ENCODE data around the gene CAPN14. TPM values are rescaled to one million over a fixed set of nuclear protein-coding genes. Genes with fewer than 3 reads are reported as not detected.

The CAPN14 gene
- total RNA-seq, 1 experiment from 2014 or later, result not detected

DNA sequence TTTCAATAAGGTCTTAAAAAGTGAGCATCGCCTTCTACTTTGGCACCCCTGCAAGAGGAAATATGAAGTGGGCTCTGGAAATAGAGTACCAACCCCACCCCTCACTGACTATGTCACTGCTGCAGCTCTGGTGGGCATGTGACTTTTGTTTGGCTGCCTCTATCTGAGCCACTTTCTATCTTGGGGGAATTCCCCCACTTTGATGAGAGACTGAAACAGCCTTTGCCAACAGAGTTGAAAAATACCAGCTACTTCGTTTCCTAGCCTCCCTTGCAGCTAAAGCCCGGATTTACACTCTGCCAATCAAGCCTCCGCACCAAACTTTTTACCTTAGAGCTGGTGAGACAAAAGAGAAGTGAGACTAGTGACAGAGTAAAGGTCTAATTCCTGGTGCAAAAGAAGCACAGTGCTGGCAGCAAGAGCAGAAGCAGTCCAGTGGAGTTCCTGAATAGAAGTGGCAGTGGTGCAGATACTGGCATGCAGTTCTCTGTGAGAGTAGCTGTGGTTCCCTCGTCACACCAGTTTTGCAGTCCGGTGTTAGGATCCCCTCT, 67.1 kb downstream of the CAPN14 start:
- DNase-seq (ENCODE audit: extremely low read depth, low read depth), result no peak

DNA sequence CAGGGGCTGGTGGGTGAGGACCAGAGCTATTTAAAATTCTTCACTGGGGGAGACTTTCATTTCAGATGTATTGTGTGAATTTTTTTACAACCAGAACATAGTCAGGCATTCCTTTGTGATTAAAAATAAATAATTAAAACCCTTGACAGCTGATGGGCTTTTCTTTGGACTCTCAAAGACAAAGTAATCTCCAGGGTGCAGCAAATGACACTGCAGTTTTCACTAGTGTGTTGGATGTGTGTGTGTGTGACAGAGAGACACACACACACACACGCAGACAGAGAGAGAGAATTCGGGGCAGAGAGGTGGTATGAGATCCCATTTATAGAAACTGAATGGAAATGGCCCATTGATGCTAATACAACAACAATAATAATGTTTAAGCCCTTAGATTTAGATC, 68.8 kb downstream of the CAPN14 start:
- DNase-seq (ENCODE audit: extremely low read depth, low read depth), result no peak

DNA sequence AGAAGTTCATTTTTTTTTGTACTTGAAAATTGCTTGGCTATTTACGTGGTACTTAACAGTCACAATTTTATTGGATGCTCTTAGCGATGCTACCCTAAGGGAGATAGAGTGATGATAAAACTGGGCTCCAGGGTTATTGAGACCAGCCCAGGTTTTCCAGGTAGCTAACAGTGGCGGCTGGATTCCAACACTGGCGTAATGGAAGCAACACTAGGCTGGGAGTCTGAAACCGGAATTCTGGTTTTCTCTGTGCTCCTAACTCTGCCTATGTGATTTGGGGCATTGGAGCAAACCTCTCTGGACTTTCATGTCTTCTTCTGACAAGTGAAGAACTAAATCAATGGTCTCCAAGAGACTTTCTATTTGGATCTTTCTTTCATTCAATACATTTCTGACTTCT, 69.7 kb downstream of the CAPN14 start:
- no peak for DNase-seq (ENCODE audit: extremely low read depth, low read depth)

DNA sequence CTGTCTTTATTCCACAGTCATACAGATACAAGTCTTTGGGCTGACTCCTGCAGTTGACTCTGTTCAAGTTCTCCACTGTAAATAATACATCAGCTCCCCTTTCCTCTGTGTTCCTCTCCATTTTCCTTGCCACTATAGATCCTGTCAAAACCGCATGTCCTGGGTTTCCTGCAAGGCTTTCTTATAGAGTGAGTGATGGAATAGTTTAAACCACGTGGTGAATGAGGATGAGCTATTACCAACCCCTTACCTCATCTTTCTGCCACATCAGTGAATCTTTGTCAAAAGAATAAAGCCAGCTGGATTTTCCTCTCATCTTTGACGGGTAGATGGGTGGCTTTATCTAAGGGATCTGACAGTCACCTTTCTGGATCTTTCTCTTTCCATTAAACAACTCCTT, 75.2 kb downstream of the CAPN14 start:
- DNase-seq (ENCODE audit: extremely low read depth, low read depth), result no peak

DNA sequence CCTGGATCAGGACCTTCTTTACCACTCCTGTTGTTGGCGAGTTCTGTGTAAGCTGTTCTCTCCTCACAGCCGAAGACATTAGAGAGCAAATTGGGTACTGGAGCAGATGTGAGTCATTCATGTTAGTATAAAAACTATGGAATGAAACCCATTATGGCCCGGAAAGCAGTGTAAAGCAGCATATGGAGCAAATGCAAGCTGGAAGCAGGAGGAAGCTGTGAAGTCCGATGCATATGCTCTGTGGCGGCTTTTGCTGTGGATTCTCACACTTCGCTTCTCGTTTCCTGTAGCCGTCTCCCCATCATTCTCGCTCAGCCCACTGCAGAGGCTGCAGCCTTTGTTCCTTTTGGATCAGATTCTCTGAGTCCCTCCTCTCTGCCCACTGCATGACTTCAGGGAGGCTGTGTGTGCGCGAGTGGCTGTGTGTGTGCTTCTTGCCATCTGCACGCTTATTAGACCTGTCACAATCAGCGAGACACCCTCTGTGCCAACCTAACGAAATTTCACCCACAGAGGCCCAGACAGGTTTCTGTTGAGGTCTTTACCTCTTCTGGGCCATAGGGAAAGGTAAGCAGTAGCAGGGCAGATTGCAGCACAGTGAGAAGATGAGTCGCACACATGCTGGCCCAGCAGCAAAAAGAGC, 75.8 kb downstream of the CAPN14 start:
- DNase-seq (ENCODE audit: extremely low read depth, low read depth), result no peak

DNA sequence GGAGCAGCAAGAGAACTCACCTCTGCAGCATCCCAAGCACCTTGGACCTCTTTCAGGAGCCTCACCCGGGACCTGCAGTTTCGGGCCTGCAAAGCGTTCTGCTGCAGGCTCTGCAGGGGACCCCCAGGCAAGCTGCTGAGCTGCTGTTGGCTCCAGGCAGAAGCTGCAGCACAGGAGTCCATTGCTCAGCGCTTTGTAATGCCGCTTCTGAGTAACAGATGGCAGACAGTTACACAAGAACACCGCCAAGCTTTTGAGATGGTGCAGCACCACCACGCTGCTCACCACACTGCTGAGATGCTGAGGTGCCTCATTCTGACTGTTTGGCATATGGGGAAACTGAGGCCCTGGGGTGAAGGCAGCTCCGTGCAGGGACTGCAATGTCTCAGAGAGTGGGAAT, 77.2 kb downstream of the CAPN14 start:
- DNase-seq (ENCODE audit: extremely low read depth, low read depth), result no peak

DNA sequence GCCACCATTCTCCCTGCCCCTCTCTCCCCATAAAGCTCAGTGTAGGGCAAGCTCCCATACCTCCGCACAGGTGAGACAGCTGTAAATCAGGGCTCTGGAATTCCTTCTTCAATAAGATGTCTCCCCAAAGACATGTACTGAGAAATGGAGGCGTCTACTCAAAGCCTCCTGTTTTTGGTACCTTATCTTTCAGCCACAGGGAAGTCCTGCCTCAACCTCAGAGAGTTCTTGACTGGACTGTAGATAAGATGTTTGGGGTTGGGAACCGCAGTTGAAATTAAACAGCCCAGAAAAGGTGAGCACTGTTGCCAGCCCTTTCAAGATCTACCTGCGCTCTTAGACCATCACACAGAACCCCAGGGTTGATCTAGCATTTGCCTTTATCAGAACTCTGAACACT, 77.6 kb downstream of the CAPN14 start:
- DNase-seq (ENCODE audit: extremely low read depth, low read depth), result no peak

DNA sequence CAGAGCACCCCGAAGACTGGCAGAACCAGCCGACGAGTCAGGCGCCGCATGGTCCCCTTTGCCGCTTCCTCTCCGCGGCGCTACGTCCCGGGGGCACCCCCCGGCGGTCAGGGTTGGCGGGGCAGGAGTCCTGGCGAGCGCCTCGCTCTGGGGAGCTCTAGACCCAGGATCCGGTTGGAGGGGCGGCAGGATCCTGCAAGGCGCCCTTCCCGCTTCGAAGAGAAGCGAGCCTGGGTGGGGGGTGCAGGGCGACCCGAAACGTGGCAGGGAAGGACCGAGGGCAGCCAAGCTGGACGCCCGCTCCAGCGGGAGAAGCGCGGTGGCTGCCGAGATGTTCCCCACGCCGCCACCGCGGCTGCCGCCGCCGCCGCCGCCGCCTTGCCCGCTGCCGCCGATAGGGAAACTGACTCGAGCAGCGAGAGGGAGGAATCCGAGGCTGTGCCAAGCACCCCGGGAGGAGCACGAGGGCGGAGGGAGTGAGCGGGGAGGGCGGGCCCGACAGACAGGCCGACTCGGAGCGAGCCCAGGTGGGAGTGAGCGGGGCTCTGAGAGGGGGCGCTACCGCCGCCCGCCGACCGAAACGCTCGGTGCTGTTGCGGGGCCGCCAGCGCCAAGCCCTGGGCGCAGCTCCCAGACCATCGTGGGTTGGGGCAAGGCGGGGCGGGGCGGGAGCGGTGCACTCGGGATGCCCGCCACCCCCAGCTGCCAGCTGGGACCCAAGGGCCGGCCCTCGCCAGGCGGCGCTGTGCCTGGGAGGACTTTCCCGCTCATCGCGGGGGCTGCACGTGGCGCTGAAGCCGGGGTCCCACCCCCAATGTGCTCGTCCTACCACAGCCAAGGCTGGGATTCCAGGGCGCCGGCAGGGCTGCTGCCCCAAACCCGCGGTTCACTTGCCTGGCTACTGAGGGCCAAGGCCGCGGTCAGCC, 79.0 kb downstream of the CAPN14 start, which contains the start of gene GALNT14:
GALNT14 (minus strand) TSS at position 404 of the 926 bp plus-strand sequence; CDS start at position 50, 354 bp downstream.
- peak; percentile 61 for DNase-seq (ENCODE audit: extremely low read depth, low read depth)

DNA sequence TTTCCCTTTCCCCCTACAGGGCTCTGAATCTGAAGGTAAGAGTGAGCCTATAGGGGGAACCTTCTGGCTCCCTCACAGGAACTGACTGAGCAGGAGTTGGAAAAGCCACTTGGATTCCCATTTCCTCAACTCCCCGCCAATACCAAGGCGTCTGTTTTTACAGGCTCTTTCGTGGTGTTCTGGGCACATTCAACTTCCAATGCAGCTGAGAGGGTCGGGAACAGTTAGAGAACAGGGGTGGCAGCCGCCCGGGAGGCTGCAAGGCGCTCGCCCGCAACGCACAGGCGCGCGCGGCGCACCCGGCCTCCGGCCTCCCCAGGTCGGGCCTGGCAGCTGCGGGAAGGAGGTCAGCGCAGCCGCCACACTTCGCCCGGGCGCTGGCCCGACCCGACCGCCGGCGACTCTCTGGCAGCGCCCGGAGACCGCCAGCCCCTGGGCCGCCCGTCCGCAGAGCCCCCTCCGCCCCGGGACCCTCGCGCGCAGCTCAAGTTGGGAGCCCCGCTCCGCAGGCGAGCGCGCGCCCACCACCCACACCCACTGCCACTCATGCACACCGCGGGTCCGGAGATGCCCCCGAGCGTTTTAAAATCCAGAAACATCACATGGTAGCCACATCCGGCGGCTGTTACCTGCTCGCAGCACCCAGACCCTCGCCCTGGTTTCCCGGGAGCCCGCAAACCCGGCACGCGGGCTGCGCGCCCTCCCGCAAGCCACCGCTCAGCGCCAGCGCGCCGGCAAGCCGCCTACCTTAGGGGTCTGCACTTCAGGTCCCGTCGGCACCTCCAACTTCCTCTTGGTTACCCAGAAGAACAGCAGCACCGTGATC, 79.9 kb downstream of the CAPN14 start:
- peak; percentile 13 for DNase-seq (ENCODE audit: extremely low read depth, low read depth)

DNA sequence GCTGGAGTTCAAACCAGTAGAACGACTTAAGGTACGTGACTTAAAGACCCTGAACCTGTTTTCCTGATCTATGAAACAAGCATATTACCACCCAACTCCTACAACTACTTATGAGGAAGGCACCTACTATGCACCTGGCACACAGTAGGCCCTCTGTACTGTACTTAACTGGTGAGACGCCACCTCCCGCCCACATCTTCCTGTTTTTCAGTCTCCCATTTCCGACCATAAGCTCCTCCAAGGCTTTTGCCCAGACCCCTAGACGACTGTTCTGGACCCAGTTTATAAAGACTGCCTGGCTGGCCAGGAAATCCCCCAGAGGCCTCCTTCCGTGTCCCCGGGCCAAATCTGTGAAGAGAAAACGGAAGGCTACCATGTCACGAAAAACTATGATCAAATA, 80.6 kb downstream of the CAPN14 start:
- no peak for DNase-seq (ENCODE audit: extremely low read depth, low read depth)

DNA sequence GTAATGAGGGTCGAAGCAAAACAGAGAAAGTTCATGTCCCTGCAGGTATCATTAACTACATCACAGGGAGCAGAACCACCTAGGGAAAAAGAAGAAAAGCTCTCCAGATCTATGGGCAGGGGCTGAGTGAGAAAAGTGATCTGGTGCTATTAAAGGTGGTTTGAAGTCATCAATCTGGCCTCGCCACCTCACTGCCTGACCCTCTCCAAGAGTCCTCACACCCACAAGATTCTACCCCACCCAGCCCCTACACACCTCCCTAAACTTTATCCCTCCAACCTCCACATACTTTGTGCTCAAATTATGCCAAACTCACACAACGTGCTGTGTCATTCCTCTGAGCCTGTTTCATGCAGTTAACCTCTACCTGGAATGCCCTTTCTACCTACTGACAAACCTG, 81.3 kb downstream of the CAPN14 start:
- DNase-seq (ENCODE audit: extremely low read depth, low read depth), result no peak

DNA sequence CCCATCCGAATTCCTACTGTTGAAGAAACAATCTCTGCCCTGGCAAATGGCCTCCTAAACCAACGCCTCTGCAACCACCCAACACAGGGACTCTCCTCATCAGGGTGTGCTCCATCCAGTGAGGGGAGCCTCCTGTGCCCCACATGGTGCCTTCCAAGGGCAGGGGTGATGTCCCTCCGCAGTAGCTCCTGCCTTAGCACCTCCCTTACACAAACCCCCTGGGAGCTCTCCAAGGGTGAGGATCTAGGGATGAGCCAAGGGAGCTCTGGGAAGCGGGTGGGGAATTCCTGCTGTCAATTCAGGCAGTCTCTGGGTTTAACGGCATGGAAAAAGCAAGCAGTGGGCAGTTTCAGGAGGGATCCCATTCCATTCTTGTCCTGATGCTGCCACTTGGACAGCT, 82.8 kb downstream of the CAPN14 start:
- no peak for DNase-seq (ENCODE audit: extremely low read depth, low read depth)

DNA sequence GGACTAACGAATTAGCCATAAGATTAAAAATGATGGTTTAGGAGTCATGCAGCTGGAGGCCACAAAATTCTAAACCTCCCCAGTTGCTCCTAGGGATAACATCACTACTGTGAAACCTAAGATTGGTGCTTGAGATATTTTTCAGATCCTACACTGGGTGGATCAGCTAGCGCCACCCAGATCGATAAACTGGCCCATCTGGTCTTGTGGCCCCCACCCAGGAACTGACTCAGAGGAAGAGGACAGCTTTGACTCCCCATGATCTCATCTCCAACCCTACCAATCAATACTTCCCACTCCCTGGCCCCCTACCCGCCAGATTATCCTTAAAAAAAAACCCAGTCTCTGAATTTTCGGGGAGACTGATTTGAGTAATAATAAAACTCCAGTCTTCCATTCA, 84.5 kb downstream of the CAPN14 start:
- DNase-seq (ENCODE audit: extremely low read depth, low read depth), result no peak

DNA sequence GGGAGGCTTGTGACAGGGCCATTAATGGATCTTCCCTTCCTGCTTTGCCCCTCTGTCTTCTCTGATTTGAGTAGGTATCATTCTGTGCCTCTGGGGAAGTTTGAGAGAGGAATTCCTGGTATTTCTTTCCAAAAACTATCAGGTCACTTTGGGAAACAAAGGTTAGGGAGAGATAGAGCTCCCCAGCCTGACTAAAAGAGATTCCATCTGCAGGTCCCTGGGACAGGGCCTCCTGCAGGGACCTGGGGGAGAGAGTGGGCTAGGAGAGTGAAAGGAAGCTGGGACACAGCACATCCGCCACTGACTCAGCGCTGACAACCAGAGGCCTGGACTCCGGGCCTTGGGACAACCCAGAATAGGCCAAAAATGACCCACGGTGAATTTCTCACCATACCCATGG, 85.4 kb downstream of the CAPN14 start:
- DNase-seq (ENCODE audit: extremely low read depth, low read depth), result no peak

DNA sequence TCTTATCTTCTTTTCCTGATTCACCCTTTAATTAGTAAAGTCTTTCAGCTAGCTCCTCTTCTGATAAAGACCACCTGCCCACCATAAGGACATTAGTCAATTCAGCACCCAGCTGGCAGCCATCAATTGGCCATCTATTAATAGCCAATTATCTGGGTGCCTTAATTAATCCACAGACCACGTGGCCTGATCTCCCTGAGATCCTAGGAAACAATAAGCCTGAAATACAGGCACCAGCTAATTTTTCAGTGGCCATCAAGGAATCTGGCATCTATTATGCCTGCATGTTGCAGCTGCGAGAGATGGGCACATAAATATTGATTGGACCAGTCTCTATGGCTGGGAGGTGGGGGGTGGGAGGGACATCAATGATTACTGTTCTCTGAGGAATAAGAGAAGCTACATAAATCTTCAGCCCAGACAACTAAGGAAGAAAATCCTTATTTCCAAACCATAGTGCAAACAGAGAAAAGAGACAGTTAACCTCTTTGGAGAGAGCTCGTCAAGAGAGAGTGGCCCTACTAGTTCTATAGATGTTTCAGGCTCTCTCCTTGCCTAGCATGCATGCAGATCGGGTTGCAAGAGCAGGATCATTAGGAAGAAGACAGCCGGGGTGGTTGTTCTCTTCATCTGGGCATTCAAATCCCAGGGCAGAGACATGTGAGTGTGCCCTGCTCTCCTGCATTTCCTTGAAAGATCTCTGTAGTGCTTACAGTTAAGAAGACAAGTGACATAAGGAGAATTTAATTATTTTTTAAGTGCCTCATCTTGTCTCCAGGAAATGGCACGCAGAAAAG, 87.7 kb downstream of the CAPN14 start:
- DNase-seq (ENCODE audit: extremely low read depth, low read depth), result no peak

DNA sequence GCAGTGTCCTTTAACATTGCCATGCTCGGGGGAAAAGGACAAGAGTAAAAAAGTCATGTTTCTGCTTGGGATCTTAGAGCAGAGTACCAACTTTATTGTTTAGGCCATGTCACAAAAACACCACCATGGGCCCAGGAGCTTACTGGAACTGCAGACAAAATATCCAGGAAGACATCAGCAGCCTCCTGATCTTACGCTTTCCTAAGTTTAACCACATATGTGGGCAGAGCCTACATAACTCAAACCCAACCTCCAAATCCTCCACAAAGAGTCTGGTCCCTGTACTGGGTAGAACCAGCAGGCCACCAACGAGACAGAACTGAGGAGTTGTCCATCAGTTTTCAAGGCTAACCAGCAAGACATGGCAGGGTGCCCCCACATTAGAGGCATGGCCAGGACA, 89.4 kb downstream of the CAPN14 start:
- no peak for DNase-seq (ENCODE audit: extremely low read depth, low read depth)

DNA sequence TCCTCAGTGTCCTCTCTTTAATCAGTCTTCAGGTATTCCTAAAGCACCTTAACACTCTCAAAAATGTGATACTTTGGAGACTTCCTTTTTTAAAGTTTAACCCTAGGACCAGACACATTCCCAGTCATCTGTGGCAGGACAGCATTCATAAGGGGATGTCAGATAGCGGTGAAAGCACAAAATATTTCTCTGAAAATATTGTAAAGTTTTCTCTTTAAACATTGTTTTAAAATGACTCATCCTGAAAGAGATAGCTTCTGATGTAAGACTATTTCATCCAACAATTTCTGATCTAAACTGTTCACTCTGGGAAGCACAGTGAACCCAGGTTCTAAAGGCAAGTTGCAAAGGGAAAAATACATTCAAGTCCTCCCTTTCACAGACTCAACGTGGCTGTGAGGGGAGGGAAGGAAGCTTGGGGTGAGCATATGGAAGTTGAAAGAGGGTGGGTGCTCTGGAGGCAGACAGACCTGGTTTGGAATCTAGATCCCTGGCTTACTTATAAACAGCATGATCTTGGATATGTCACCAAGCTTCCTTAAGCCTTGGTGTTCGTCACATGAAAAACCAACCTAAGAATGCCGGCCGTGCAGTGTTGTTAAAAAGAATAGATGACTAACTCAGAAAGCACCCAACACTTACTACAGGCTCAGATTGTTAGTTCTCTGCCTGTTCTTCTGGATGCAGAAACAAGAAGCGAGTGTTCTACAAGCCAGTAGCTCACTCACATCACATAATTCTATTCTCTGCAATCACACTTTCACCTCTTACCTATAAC, 91.2 kb downstream of the CAPN14 start:
- DNase-seq (ENCODE audit: extremely low read depth, low read depth), result no peak

DNA sequence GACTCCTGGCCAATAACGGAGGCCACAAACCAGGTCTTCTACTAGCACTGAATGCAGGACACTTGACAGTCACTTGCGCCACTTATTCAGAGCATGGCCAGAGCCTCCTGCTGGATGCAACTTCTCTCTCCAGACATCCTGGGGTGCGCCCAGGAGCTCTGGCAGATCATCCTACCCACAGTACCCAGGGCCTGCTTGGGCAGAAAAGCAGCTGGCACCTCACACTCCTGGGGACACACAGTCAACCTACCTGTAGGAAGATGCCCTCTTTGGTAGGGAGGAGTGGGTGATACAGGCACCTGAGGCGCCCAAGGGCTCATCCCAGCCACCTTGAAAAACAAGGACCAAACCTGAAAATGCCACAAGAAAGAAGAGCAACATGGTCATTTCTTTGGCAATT, 92.4 kb downstream of the CAPN14 start:
- no peak for DNase-seq (ENCODE audit: extremely low read depth, low read depth)
